HCT116 (cell line): ENCODE results near the gene METTL25B.

Source experiments
- CEBPB ChIP-seq: IDR thresholded peaks from 2 replicates; pipeline ENCODE4 v1.6.1; 2012; ENCODE audit warnings: low read depth
- EZH2 ChIP-seq: fragments of 200-600 bp; sonication (generic); IDR thresholded peaks from 2 replicates; pipeline ENCODE4 v1.6.1; 2017; ENCODE audit warnings: antibody characterized with exemption, mixed run types
- EZH2phosphoT487 ChIP-seq: fragments of 200-600 bp; IDR thresholded peaks from 2 replicates; pipeline ENCODE4 v1.6.1; 2018; ENCODE audit warnings: antibody characterized with exemption, borderline replicate concordance
- FOSL1 ChIP-seq: IDR thresholded peaks from 2 replicates; pipeline ENCODE4 v1.6.1; 2012; ENCODE audit warnings: low read depth
- POLR2A ChIP-seq: IDR thresholded peaks from 2 replicates; pipeline ENCODE4 v1.7.0; 2011; ENCODE audit warnings: borderline replicate concordance; ENCODE audit not compliant: insufficient read depth, insufficient read length; ENCODE audit errors: extremely low read depth
- POLR2AphosphoS5 ChIP-seq: IDR thresholded peaks from 2 replicates; pipeline ENCODE4 v1.6.1; 2011; ENCODE audit warnings: mild to moderate bottlenecking, low read depth, low read length, moderate library complexity
- RAD21 ChIP-seq: IDR thresholded peaks from 2 replicates; pipeline ENCODE4 v1.6.1; 2012; ENCODE audit warnings: low read depth, mild to moderate bottlenecking
- REST ChIP-seq: IDR thresholded peaks from 2 replicates; pipeline ENCODE4 v1.6.1; 2012; ENCODE audit warnings: low read depth
- SIN3A ChIP-seq: IDR thresholded peaks from 2 replicates; pipeline ENCODE4 v1.6.1; 2012; ENCODE audit warnings: low read depth
- ZFX ChIP-seq: fragments of 450-650 bp; IDR thresholded peaks from 2 replicates; pipeline ENCODE4 v1.6.1; 2017
- ZNF274 ChIP-seq: fragments of 200-500 bp; sonication (Bioruptor generic); IDR thresholded peaks from 2 replicates; pipeline ENCODE4 v1.6.1; 2014; ENCODE audit warnings: mild to moderate bottlenecking, low read depth, low read length, inconsistent platforms
- TF ChIP-seq, protein P1 (sequence below), 3 experiments: fragments of 200-600 bp in 1 of 3; sonication (generic) in 1 of 3; IDR thresholded peaks in 2 of 3; conservative IDR thresholded peaks in 1 of 3; 2 replicates each; pipeline ENCODE4 v1.5.1; 2012 to 2017; ENCODE audit warnings: low read depth in 2 of 3, low read length in 2 of 3, antibody characterized with exemption in 1 of 3, borderline replicate concordance in 1 of 3, control low read depth in 1 of 3, mild to moderate bottlenecking in 1 of 3, mixed read lengths in 1 of 3, mixed run types in 1 of 3, moderate library complexity in 1 of 3; ENCODE audit not compliant: insufficient read depth in 1 of 3
- TF ChIP-seq, protein P2 (sequence below): IDR thresholded peaks from 2 replicates; pipeline ENCODE4 v1.6.1; 2012
- TF ChIP-seq, protein P3 (sequence below): IDR thresholded peaks from 2 replicates; pipeline ENCODE4 v1.6.1; 2011; ENCODE audit warnings: mild to moderate bottlenecking, low read length, moderate library complexity; ENCODE audit not compliant: insufficient replicate concordance; ENCODE audit errors: extremely low read depth

GRCh38 chr1:156744344-156744743 is 16.1 kb downstream of the METTL25B start:
- TF ChIP-seq, protein P1, sequence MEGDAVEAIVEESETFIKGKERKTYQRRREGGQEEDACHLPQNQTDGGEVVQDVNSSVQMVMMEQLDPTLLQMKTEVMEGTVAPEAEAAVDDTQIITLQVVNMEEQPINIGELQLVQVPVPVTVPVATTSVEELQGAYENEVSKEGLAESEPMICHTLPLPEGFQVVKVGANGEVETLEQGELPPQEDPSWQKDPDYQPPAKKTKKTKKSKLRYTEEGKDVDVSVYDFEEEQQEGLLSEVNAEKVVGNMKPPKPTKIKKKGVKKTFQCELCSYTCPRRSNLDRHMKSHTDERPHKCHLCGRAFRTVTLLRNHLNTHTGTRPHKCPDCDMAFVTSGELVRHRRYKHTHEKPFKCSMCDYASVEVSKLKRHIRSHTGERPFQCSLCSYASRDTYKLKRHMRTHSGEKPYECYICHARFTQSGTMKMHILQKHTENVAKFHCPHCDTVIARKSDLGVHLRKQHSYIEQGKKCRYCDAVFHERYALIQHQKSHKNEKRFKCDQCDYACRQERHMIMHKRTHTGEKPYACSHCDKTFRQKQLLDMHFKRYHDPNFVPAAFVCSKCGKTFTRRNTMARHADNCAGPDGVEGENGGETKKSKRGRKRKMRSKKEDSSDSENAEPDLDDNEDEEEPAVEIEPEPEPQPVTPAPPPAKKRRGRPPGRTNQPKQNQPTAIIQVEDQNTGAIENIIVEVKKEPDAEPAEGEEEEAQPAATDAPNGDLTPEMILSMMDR (IDR thresholded peaks at IDR 0.05 in 2 of 3, conservative IDR thresholded peaks at IDR 0.05 in 1 of 3; ENCODE audit: borderline replicate concordance in 1 of 3, insufficient read depth in 1 of 3, low read depth in 2 of 3, low read length in 2 of 3) = no peak
- TF ChIP-seq, protein P2, sequence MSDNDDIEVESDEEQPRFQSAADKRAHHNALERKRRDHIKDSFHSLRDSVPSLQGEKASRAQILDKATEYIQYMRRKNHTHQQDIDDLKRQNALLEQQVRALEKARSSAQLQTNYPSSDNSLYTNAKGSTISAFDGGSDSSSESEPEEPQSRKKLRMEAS = no peak
- TF ChIP-seq EZH2 = no peak
- TF ChIP-seq ZNF274 = no peak
- no peak for TF ChIP-seq RAD21
- TF ChIP-seq POLR2A = no peak
- TF ChIP-seq CEBPB = no peak
- TF ChIP-seq FOSL1 = no peak
- TF ChIP-seq EZH2phosphoT487 = no peak
- TF ChIP-seq ZFX = no peak
- no peak for TF ChIP-seq POLR2AphosphoS5
- TF ChIP-seq REST = no peak
- TF ChIP-seq SIN3A = no peak
- TF ChIP-seq, protein P3, sequence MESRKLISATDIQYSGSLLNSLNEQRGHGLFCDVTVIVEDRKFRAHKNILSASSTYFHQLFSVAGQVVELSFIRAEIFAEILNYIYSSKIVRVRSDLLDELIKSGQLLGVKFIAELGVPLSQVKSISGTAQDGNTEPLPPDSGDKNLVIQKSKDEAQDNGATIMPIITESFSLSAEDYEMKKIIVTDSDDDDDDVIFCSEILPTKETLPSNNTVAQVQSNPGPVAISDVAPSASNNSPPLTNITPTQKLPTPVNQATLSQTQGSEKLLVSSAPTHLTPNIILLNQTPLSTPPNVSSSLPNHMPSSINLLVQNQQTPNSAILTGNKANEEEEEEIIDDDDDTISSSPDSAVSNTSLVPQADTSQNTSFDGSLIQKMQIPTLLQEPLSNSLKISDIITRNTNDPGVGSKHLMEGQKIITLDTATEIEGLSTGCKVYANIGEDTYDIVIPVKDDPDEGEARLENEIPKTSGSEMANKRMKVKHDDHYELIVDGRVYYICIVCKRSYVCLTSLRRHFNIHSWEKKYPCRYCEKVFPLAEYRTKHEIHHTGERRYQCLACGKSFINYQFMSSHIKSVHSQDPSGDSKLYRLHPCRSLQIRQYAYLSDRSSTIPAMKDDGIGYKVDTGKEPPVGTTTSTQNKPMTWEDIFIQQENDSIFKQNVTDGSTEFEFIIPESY = no peak
